Breast epithelium (tissue), 3 donors: ENCODE data around the gene FOXD3.

Experiments
- POLR2A ChIP-seq: fragments of 450-650 bp; IDR thresholded peaks from one replicate; pipeline ENCODE4 v1.6.1; 2016; ENCODE audit warnings: antibody characterized with exemption, mild to moderate bottlenecking, moderate library complexity
- POLR2AphosphoS5 ChIP-seq, 3 donors: sonication (generic); formaldehyde crosslinking; IDR thresholded peaks; one replicate each; pipeline ENCODE4 v1.6.1; 2017; ENCODE audit warnings: antibody characterized with exemption in 3 of 3
- TF ChIP-seq, protein P1 (sequence below), 3 donors: fragments of 450-650 bp; IDR thresholded peaks; one replicate each; pipeline ENCODE4 v1.5.1; 2016 to 2017; ENCODE audit warnings: antibody characterized with exemption in 3 of 3, mild to moderate bottlenecking in 3 of 3, moderate library complexity in 3 of 3

GRCh38 chr1:63343922-63344321 is 21.6 kb downstream of the FOXD3 start:
- TF ChIP-seq, protein P1, sequence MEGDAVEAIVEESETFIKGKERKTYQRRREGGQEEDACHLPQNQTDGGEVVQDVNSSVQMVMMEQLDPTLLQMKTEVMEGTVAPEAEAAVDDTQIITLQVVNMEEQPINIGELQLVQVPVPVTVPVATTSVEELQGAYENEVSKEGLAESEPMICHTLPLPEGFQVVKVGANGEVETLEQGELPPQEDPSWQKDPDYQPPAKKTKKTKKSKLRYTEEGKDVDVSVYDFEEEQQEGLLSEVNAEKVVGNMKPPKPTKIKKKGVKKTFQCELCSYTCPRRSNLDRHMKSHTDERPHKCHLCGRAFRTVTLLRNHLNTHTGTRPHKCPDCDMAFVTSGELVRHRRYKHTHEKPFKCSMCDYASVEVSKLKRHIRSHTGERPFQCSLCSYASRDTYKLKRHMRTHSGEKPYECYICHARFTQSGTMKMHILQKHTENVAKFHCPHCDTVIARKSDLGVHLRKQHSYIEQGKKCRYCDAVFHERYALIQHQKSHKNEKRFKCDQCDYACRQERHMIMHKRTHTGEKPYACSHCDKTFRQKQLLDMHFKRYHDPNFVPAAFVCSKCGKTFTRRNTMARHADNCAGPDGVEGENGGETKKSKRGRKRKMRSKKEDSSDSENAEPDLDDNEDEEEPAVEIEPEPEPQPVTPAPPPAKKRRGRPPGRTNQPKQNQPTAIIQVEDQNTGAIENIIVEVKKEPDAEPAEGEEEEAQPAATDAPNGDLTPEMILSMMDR (IDR thresholded peaks at IDR 0.05) = no peak
- TF ChIP-seq POLR2A (no peak), POLR2AphosphoS5 (IDR thresholded peaks at IDR 0.05) (no peak)
